MG63 (cell line): Measurements from ENCODE around the gene PHACTR1. TPM values are rescaled to one million over a fixed set of nuclear protein-coding genes. Genes with fewer than 3 reads are reported as not detected.

Source experiments
- DNase-seq: peaks from one replicate; pipeline ENCODE4 v3.0.0-alpha.2; 2020
- H3K27me3 ChIP-seq: fragments of 250-450 bp; sonication (Bioruptor Pico); 2 replicates; pipeline ENCODE4 v1.5.1; 2020; ENCODE audit warnings: mild to moderate bottlenecking, moderate library complexity
- H3K36me3 ChIP-seq: fragments of 250-450 bp; sonication (Bioruptor Pico); 2 replicates; pipeline ENCODE4 v1.5.1; 2020; ENCODE audit warnings: mild to moderate bottlenecking, moderate library complexity
- H3K4me3 ChIP-seq: fragments of 250-450 bp; sonication (Bioruptor Pico); 2 replicates; pipeline ENCODE4 v1.5.1; 2020; ENCODE audit warnings: mild to moderate bottlenecking, moderate library complexity
- H3K9me3 ChIP-seq: fragments of 250-450 bp; sonication (Bioruptor Pico); 2 replicates; pipeline ENCODE4 v1.5.1; 2020; ENCODE audit warnings: mild to moderate bottlenecking, moderate library complexity
- total RNA-seq: library from RNA; depleted of rRNA; stranded (reverse); fragments of >200 nt; shearing (Covaris generic); gene quantifications from 2 replicates; pipeline ENCODE4 v1.2.3, GENCODE V29; 2014; ENCODE audit warnings: low replicate concordance

The PHACTR1 gene
- total RNA-seq, 1 experiment from 2014 or later = 0.20 TPM

DNA sequence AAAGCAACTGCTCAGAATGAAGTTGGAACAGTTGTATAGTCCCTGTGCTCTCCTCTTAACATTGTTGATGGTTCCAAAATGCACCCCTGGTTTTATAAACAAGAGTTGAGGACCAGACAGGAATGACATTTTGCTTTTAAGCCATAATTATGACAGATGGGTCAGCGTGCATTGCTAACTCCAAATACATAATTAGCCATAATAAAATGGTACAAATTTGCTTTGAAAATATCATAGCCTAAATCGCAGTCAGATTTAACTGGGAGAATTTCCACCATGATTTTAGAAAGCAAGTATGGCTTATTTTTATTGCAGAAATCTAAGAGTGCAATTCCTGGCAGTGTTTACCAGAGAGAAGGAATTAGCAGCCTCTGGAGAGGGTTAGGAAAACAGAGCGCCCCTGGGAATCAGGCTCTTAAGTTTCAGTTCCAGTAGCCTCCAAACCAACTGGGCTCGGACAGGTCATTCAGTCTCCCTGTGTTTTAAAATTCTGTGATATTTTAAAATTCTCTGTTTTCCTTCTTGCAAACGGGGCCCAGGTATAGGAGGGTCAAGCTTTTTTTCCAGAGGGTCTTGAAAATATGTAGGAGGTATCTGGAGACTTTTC lies 309.4 kb downstream of the PHACTR1 start:
- H3K4me3 ChIP-seq = no peak overlapping the region
- peaks cover 16% of the 10 kb centered on the region for H3K27me3 ChIP-seq
- H3K9me3 ChIP-seq = no peaks in the 10 kb centered on the region
- no peaks in the 10 kb centered on the region for H3K36me3 ChIP-seq
- no peak for DNase-seq

DNA sequence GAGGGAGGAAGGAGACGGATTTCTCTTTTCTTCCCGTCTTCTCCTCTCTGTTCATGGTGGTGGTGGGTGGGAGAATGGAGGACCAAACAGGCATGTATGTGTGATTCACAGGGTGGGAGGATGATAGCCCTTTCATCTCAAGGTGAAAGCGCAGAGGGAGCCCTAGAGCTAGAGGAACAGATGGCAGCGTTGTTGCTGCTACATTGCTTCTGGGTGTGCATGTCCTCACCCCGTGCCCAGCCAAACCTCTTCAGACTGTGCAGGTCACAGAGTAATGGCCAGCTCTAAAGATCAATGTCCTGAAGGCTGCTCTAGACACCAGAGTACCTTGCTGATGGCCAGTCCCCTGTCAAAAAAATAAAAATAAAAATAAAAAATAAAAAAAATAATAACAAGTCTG lies 310.0 kb downstream of the PHACTR1 start:
- Histone ChIP-seq H3K27me3 (peaks cover 18% of the 10 kb centered on the region), H3K36me3 (no peaks in the 10 kb centered on the region)
- no peak for DNase-seq

DNA sequence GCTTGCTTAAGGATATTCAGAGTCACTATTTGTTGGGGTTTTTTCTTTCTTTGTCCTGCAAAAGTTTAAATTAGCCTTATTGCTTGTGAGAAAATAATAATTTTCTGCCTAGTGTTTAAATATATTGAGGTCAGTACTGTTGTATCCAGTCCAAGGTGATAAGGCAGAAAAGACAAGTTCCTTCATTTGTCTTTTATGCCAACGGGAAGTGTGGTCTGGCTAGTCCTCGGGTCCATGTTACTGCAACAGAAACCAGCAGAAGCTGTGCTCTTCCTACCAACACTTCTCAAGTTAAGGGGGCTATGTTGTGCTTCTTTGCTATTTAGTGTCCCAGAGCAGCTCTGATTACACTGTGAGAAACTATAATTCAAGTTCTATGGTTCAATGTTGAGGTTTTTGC lies 310.6 kb downstream of the PHACTR1 start:
- H3K9me3 ChIP-seq = no peaks in the 10 kb centered on the region
- no peaks in the 10 kb centered on the region for H3K36me3 ChIP-seq
- DNase-seq = no peak
- peaks cover 20% of the 10 kb centered on the region for H3K27me3 ChIP-seq
- H3K4me3 ChIP-seq = no peak overlapping the region

More for the DNA sequence above, 310.0 kb downstream of the PHACTR1 start:
- H3K4me3 ChIP-seq = no peak overlapping the region
- no peaks in the 10 kb centered on the region for H3K9me3 ChIP-seq

DNA sequence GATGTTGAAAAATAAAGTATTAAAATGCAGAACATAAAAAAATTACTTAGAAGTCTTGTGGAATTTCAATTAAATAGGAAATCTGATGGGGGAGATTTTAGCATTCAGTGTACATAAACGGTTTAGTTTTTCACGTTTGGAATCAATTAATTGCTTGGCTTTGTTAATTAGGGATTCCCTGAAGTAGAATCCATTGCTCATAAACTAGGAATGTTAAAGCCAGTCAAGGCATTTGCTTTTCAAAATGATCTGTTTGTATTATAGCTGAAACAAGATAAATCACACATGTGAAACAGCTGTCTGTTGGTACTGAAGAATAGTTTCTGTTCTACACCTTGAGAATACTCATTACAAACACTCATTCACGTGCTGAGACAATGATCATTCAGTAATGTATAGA lies 313.8 kb downstream of the PHACTR1 start:
- H3K27me3 ChIP-seq = peaks cover 17% of the 10 kb centered on the region
- no peaks in the 10 kb centered on the region for H3K9me3 ChIP-seq
- no peaks in the 10 kb centered on the region for H3K36me3 ChIP-seq
- DNase-seq = no peak
- no peak overlapping the region for H3K4me3 ChIP-seq

DNA sequence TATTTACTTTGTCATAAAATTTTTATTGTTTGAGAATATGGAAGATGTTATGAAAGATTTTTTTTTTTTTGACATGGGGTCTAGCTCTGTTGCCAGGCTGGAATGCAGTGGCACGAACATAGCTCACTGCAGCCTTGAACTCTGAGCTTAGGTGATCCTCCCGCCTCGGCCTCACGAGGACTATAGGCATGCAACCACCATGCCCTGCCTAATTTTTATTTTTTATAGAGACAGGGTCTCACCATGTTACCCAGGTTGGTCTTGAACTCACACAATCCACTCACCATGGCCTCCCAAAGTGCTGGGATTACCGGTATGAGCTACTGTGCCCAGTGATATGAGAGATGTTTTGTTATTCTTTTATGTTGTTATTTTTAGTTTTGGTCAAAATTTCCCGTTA lies 316.0 kb downstream of the PHACTR1 start:
- no peaks in the 10 kb centered on the region for H3K36me3 ChIP-seq
- DNase-seq = no peak
- peaks cover 10% of the 10 kb centered on the region for H3K27me3 ChIP-seq
- no peak overlapping the region for H3K4me3 ChIP-seq
- H3K9me3 ChIP-seq = no peaks in the 10 kb centered on the region

DNA sequence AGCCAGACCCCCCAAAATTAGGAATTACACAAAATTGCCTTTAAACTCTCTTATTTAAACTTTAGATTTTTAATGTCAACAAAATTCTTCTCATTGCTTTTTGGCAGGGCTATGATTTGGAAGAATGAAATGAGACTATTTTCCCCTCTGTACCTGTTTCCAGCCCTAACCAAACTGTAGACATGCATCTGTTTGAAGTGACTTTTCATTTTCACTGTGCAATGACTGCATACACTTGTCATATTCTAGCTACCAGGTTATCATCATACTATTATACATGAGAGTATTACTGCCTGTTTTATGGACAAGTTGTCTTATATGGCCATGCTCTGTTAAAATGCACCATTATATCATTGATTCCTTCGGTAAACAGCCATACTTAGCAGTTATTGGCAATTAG lies 316.6 kb downstream of the PHACTR1 start:
- Histone ChIP-seq H3K4me3 (no peak overlapping the region), H3K36me3 (no peaks in the 10 kb centered on the region), H3K9me3 (no peaks in the 10 kb centered on the region), H3K27me3 (peaks cover 10% of the 10 kb centered on the region)
- no peak for DNase-seq

DNA sequence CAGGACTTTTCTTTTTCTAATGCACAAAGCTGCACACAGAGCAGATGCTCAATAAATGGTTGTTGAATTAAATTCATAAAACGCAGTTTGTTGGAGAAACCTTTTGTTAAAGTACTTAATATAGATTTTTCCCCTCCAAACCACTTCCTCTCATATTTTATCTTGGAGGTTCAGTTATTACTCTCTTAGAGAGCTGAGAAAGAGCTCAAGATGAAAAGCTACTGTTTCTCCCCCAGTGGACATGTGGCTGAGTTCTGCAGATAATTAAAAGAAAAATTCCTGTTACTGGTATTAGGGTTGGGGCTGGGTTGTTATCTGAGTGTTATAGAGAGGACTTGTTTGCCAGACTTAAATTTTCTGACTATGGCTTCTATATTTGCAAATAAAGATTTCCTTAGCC lies 317.7 kb downstream of the PHACTR1 start:
- Histone ChIP-seq H3K27me3 (peaks cover 10% of the 10 kb centered on the region), H3K9me3 (no peaks in the 10 kb centered on the region), H3K4me3 (no peak overlapping the region), H3K36me3 (no peaks in the 10 kb centered on the region)
- no peak for DNase-seq

DNA sequence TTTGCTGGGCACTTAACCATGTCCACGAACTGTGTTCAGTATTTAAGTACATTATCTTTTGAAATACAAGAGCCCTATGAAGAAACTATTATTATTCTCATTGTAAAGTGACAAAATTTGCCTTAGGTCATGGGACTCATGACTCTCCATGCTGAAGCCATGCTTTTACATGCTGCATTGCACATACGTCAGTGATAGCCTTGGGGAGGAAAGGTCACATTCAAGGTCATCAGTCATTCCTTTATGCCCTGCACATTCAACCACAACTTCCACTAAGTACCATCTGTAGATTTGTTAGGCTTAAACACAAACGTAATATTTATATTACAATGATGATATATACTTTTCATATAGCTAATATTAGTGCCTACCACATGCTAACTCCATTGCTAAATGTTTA lies 319.0 kb downstream of the PHACTR1 start:
- no peak for DNase-seq
- Histone ChIP-seq H3K4me3 (no peak overlapping the region), H3K27me3 (peaks cover 11% of the 10 kb centered on the region), H3K36me3 (no peaks in the 10 kb centered on the region), H3K9me3 (no peaks in the 10 kb centered on the region)

DNA sequence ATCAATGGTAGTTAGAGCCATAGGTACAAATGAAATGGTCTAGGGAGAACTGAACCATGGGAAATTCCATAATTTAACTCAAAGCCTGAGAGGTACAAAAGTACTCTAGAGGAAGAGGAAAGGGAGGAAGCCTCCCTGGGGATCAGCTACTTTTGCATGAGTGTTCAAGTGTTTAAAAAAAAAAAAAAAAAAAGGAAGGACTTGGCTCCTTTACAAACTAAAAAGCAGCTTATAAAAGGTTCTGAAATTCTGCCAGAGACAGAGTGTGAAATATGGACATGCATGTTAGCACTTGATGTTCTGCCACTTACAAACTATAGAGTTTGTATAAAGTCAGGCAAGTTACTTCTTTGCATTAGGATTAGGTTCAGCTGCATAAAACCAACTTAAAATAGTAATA lies 321.7 kb downstream of the PHACTR1 start:
- Histone ChIP-seq H3K4me3 (no peak overlapping the region), H3K9me3 (no peaks in the 10 kb centered on the region), H3K36me3 (no peaks in the 10 kb centered on the region), H3K27me3 (peaks cover 4% of the 10 kb centered on the region)
- DNase-seq = no peak

DNA sequence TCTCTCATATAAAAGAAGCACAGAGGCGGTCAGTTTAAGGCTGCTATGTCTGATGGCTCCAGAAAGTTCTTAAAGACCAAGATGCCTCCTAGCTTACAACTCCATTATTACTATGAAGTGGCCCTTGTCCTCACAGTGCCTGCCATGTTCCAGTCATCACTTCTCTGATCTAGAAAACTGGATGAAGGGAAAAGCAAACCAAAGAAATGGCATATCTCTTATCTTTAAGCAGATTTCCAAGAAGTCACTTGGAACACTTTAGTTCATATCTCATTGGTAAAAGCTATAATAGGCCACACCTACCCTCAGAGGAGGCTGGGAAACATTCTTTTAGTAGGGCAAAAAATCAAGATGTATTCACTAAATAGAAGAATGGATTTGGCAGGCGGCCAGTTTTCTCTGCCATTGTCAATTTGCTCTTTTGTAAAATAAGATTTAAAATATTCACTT lies 322.2 kb downstream of the PHACTR1 start:
- H3K4me3 ChIP-seq = no peak overlapping the region
- DNase-seq = no peak
- peaks cover 4% of the 10 kb centered on the region for H3K27me3 ChIP-seq
- H3K36me3 ChIP-seq = no peaks in the 10 kb centered on the region
- no peaks in the 10 kb centered on the region for H3K9me3 ChIP-seq

DNA sequence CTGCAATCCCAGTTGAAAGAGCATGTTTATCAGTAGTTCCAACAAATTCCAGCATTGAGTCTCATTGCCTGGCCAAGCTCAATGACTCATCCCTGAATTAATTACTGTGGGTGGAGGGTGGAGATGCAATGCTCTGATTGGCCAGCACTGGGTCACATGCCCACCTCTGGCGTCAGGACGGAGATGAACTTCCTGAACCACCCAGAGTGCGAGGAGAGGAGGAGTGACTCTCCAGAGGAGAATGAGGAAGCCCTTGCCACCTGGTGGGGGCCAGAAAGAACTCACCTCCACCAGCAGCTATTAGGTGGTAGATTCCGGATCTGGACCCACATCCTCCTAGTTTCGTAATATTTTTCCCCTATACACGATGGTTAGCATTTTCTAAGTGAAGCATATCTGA lies 327.8 kb downstream of the PHACTR1 start:
- no peak overlapping the region for H3K4me3 ChIP-seq
- H3K36me3 ChIP-seq = no peaks in the 10 kb centered on the region
- peaks cover 2% of the 10 kb centered on the region; the same call in 1 of the 2 replicates for H3K9me3 ChIP-seq
- H3K27me3 ChIP-seq = peaks cover 4% of the 10 kb centered on the region; the same call in 1 of the 2 replicates
- peak; percentile 52 for DNase-seq

DNA sequence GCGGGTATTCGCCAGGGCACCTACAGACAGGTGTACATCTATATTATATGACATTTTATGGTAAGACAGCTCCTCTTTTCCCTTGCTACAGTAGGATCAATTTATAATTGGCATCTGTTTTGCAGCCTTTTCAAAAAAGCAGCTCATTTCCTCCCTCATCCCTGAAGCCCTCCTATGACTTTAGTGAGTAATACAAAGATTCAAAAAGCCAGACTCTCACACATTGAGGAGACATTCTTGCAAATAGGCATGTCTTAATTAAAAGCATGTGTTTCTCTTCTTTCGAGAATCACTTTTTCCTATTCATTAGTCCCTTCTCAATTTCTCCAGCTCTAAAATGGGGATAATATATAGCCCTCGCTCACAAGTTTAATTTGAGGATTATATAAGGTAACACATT lies 328.3 kb downstream of the PHACTR1 start:
- Histone ChIP-seq H3K36me3 (no peaks in the 10 kb centered on the region), H3K4me3 (no peak overlapping the region), H3K9me3 (peaks cover 2% of the 10 kb centered on the region; the same call in 1 of the 2 replicates), H3K27me3 (peaks cover 4% of the 10 kb centered on the region; the same call in 1 of the 2 replicates)
- no peak for DNase-seq

DNA sequence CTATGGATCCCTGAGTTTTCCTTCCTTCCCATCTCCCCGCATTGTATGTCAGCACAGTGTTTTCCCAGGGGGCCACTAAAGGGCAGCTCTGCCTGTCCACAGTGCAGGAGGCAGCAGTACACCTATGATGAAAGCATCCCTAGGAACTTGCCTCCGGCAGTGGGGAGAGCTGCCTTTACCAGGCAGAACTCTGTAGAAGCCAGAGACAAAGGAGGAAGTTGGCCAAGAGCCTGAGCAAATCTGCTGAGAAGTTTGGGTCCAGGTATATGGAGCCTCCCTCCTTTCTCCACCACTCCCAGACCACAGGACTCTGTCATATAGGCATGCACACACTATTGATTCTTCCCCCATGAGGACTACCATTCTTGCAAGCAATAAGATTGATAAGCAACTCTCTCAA lies 329.1 kb downstream of the PHACTR1 start:
- peaks cover 2% of the 10 kb centered on the region; the same call in 1 of the 2 replicates for H3K27me3 ChIP-seq
- no peaks in the 10 kb centered on the region for H3K36me3 ChIP-seq
- H3K4me3 ChIP-seq = no peak overlapping the region
- peaks cover 2% of the 10 kb centered on the region; the same call in 1 of the 2 replicates for H3K9me3 ChIP-seq
- DNase-seq = no peak

DNA sequence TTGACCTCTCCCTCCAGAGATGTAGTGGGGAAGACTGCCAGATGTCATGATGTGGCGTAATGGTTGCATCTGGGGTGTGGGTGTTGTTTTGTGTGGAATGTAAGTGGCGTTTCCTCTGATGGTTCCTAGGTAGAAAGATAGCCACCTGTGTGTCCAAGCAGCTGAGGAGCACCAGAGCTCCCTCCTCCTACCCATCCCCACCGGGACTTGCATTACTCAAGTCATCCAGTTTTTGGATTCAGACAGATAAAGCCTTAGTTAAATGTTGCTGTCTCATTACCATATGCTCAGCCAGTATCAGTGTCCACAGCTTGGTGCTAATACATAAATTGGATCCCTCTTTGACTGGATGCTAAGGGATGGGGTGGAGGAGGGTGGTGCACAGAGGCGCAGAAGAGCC lies 329.5 kb downstream of the PHACTR1 start:
- Histone ChIP-seq H3K9me3 (peaks cover 2% of the 10 kb centered on the region; the same call in 1 of the 2 replicates), H3K36me3 (no peaks in the 10 kb centered on the region), H3K4me3 (no peak overlapping the region), H3K27me3 (peaks cover 2% of the 10 kb centered on the region; the same call in 1 of the 2 replicates)
- DNase-seq = no peak

DNA sequence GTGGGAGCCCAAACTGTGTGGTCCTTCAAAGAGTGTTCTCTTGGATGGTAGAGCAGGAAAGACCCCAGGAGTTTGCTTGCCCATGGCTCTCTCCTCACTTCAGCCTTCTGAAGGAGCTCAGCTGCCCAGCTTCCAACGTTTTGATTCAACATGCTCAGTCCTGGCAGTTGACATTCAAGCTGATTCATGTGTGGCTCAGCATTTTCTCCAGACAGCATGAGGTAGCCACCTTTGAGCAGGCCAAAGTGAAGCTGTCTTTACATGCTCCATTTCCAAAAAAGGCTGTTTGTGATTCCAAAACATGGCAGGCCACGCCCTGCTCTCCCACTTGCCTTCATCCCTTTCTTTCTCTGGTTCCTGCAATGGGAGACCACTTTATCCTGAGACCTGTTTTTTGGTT lies 331.5 kb downstream of the PHACTR1 start:
- Histone ChIP-seq H3K9me3 (peaks cover 2% of the 10 kb centered on the region; the same call in 1 of the 2 replicates), H3K27me3 (peaks cover 3% of the 10 kb centered on the region; the same call in 1 of the 2 replicates), H3K36me3 (no peaks in the 10 kb centered on the region), H3K4me3 (no peak overlapping the region)
- DNase-seq = peak; percentile 56

DNA sequence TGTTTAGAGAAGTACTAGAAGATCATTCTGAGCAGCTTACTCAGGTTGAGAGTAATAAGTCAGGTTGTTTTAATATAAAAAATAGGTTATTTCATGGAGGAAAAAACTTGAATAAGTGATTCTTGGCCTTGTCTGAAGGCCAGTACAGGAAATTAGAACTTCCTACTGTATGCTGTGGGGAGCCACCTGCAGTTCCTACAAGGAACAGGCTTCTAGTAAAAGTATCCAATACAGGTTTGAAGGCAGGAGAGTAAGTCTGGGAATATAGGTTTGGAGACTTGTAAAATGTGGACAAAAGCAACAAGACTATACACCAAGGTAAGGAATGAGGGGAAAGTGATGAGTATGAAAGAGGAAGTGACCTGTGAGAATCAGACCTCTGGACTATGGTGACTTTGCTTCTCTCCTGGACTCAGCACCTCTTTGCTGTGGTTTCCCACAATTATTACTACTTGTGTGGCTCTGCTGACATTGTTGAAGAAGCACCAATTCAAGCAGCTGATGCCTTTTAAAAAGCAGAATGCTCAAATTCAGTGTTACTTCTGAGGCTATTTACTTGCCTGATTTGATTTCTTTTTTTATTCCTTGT lies 333.2 kb downstream of the PHACTR1 start:
- no peaks in the 10 kb centered on the region for H3K9me3 ChIP-seq
- no peak for DNase-seq
- H3K27me3 ChIP-seq = peaks cover 3% of the 10 kb centered on the region; the same call in 1 of the 2 replicates
- H3K36me3 ChIP-seq = no peaks in the 10 kb centered on the region
- H3K4me3 ChIP-seq = no peak overlapping the region

DNA sequence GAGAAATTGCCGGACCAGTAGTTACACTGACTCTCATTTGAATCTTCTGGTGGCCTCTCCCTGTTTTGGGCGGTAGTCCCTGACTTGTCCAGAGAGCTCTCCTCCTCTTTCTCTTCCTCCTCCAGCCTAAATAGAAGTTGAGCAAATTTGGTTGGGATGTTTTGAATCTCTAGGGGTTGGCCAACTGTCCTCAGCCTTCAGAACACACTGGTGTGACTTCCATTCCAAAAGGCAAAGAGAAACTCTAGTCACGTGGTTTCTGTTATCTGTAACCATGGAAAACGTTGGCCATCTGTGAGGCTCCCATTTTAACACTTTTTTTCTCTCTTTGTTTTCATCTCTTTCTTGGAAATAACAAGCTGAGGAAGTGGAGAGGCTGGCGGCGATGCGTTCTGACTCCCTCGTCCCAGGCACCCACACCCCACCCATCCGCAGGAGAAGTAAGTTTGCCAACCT lies 336.5 kb downstream of the PHACTR1 start:
- peaks cover 3% of the 10 kb centered on the region; the same call in 1 of the 2 replicates for H3K27me3 ChIP-seq
- no peak for DNase-seq
- no peaks in the 10 kb centered on the region for H3K36me3 ChIP-seq

DNA sequence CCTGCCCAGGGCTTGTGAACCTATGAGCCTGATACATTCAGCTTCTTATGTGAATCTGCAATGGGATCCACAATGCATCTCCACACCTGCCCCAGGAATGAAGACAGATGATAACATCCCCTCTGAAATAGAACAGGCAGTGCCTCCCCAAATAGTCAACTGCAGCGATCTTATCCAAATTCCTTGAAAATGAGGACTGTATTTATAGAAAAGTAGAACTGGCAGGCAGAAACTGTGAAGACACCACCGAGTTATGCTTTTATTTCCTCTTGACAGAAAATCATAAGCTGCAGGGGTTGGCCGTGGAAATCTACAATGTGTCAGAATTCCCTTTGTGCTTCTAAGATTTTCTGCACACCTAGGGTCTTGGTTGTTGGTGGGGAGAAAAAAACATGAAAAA lies 341.5 kb downstream of the PHACTR1 start:
- Histone ChIP-seq H3K36me3 (no peaks in the 10 kb centered on the region), H3K9me3 (no peaks in the 10 kb centered on the region), H3K27me3 (no peaks in the 10 kb centered on the region; the same call in 1 of the 2 replicates), H3K4me3 (no peak overlapping the region)
- no peak for DNase-seq

More for the DNA sequence above, 336.5 kb downstream of the PHACTR1 start:
- Histone ChIP-seq H3K4me3 (no peak overlapping the region), H3K9me3 (no peaks in the 10 kb centered on the region)
